ENCODE data around the gene PRSS57.

The PRSS57 gene

GRCh38 chr19:652467-653389 lies 42.5 kb downstream of the PRSS57 start:
- no peak for DNase-seq (ENCODE audit: low spot score)

GRCh38 chr19:651991-652390 lies 43.3 kb downstream of the PRSS57 start:
- no peak for DNase-seq (ENCODE audit: low spot score)

GRCh38 chr19:651114-651818 lies 44.0 kb downstream of the PRSS57 start:
- no peak for DNase-seq (ENCODE audit: low spot score)

GRCh38 chr19:650121-650520 lies 45.1 kb downstream of the PRSS57 start:
- DNase-seq (ENCODE audit: low spot score): peak; percentile 6

- DNase-seq (ENCODE audit: low spot score): peak; percentile 29
These were observed 46.1 kb downstream of the PRSS57 start for GRCh38 chr19:648904-649801.

GRCh38 chr19:648305-648704 lies 46.9 kb downstream of the PRSS57 start:
- peak; percentile 24 for DNase-seq (ENCODE audit: low spot score)

GRCh38 chr19:647566-648284 lies 47.5 kb downstream of the PRSS57 start:
- peak; percentile 14 for DNase-seq (ENCODE audit: low spot score)

- peak; percentile 13 for DNase-seq (ENCODE audit: low spot score)
These were observed 48.3 kb downstream of the PRSS57 start for GRCh38 chr19:646779-647565.

- DNase-seq (ENCODE audit: low spot score): no peak
These were observed 49.1 kb downstream of the PRSS57 start for GRCh38 chr19:645912-646778.

GRCh38 chr19:644789-645188 lies 50.5 kb downstream of the PRSS57 start:
- DNase-seq (ENCODE audit: low spot score): no peak

GRCh38 chr19:644363-644762 lies 50.9 kb downstream of the PRSS57 start:
- DNase-seq (ENCODE audit: low spot score): no peak

- DNase-seq (ENCODE audit: low spot score): no peak
These were observed 51.5 kb downstream of the PRSS57 start for GRCh38 chr19:643736-644135.

GRCh38 chr19:642767-643727 lies 52.2 kb downstream of the PRSS57 start:
- DNase-seq (ENCODE audit: low spot score): no peak

- DNase-seq (ENCODE audit: low spot score): no peak
These were observed 53.5 kb downstream of the PRSS57 start for GRCh38 chr19:641702-642101.

- DNase-seq (ENCODE audit: low spot score): no peak
These were observed 54.6 kb downstream of the PRSS57 start for GRCh38 chr19:640606-641189.

- DNase-seq (ENCODE audit: low spot score): no peak
These were observed 55.1 kb downstream of the PRSS57 start for GRCh38 chr19:640161-640558.

GRCh38 chr19:639253-640160 lies 55.7 kb downstream of the PRSS57 start, which contains the start of gene FGF22:
FGF22 (plus strand) TSS chr19:639879; CDS start chr19:639926, 47 bp downstream.
- peak; percentile 99 for DNase-seq (ENCODE audit: low spot score)
